GM23338 (cell line): ENCODE data around the gene CDC34. TPM values are rescaled to one million over a fixed set of nuclear protein-coding genes. Genes with fewer than 3 reads are reported as not detected.
A peak's percentile ranks its signal among the peaks of the same experiment; 100 is the strongest.

Experiments used
- ATAC-seq: fragments of 200-7000 bp; cut with Tn5 transposase; 3 replicates; pipeline ENCODE4 v1.9.1; 2020
- DNase-seq: peaks from one replicate; pipeline ENCODE4 v3.0.0-alpha.2; 2015; ENCODE audit warnings: low spot score
- H2AFZ ChIP-seq: fragments of 200-600 bp; sonication (generic); 2 replicates; pipeline ENCODE4 v1.8.0; 2016; ENCODE audit warnings: antibody characterized with exemption, mild to moderate bottlenecking, moderate library complexity
- H3F3A ChIP-seq: fragments of 200-600 bp; sonication (generic); replicated peaks from 2 replicates; pipeline ENCODE4 v1.8.0; 2017; ENCODE audit warnings: antibody characterized with exemption, mixed run types, low read depth
- H3K27ac ChIP-seq: fragments of 200-600 bp; sonication (generic); 2 replicates; pipeline ENCODE4 v1.6.1; 2016; ENCODE audit warnings: low read depth
- H3K27me3 ChIP-seq: fragments of 200-600 bp; sonication (generic); 2 replicates; pipeline ENCODE4 v1.8.0; 2016; ENCODE audit warnings: mild to moderate bottlenecking, mixed run types, moderate library complexity; ENCODE audit not compliant: insufficient read depth
- H3K36me3 ChIP-seq: fragments of 200-600 bp; sonication (generic); 2 replicates; pipeline ENCODE4 v1.8.0; 2016; ENCODE audit warnings: mild to moderate bottlenecking; ENCODE audit not compliant: insufficient read depth
- H3K4me1 ChIP-seq: fragments of 200-600 bp; sonication (generic); 2 replicates; pipeline ENCODE4 v1.8.0; 2016; ENCODE audit warnings: mild to moderate bottlenecking, moderate library complexity; ENCODE audit not compliant: insufficient read depth
- H3K4me2 ChIP-seq: fragments of 200-600 bp; sonication (generic); 2 replicates; pipeline ENCODE4 v1.7.1; 2017; ENCODE audit warnings: mixed run types
- H3K4me3 ChIP-seq: fragments of 200-600 bp; sonication (generic); 2 replicates; pipeline ENCODE4 v1.6.1; 2016; ENCODE audit warnings: mixed run types
- H3K79me2 ChIP-seq: fragments of 200-600 bp; sonication (generic); replicated peaks from 2 replicates; pipeline ENCODE4 v1.8.0; 2017; ENCODE audit warnings: mild to moderate bottlenecking; ENCODE audit not compliant: insufficient read depth
- H3K9me2 ChIP-seq: fragments of 200-600 bp; sonication (generic); 2 replicates; pipeline ENCODE4 v1.8.0; 2017; ENCODE audit not compliant: insufficient read depth
- H4K20me1 ChIP-seq: fragments of 200-600 bp; sonication (generic); replicated peaks from 2 replicates; pipeline ENCODE4 v1.8.0; 2017; ENCODE audit warnings: mild to moderate bottlenecking; ENCODE audit not compliant: insufficient read depth
- H3K27ac Mint-ChIP-seq: 2 replicates; pipeline ENCODE4 v1.8.0; 2020; ENCODE audit warnings: inconsistent platforms, mild to moderate bottlenecking, moderate library complexity, mixed read lengths
- H3K27me3 Mint-ChIP-seq: 3 replicates; pipeline ENCODE4 v1.8.0; 2022; ENCODE audit warnings: low read depth, mild to moderate bottlenecking, moderate library complexity, mixed read lengths, inconsistent platforms; ENCODE audit not compliant: insufficient read depth, poor library complexity
- H3K36me3 Mint-ChIP-seq: 3 replicates; pipeline ENCODE4 v1.8.0; 2021; ENCODE audit warnings: low read depth, mild to moderate bottlenecking, inconsistent platforms, moderate library complexity, mixed read lengths
- H3K4me1 Mint-ChIP-seq: 3 replicates; pipeline ENCODE4 v1.8.0; 2020; ENCODE audit warnings: mild to moderate bottlenecking, inconsistent platforms, mixed read lengths
- H3K4me3 Mint-ChIP-seq: 3 replicates; pipeline ENCODE4 v1.8.0; 2021; ENCODE audit warnings: moderate library complexity, mild to moderate bottlenecking, inconsistent platforms, mixed read lengths
- H3K9me3 Mint-ChIP-seq: 3 replicates; pipeline ENCODE4 v1.8.0; 2020; ENCODE audit warnings: moderate library complexity, mild to moderate bottlenecking, inconsistent platforms, mixed read lengths
- polyA plus RNA-seq: library from polyadenylated mRNA; unstranded; fragments of >200 nt; fragmentation: Nextera tagmentation; extraction: Ambion mirVana; gene quantifications from 2 replicates; pipeline ENCODE4 v1.2.1, GENCODE V29; 2016
- total RNA-seq: library from RNA; depleted of rRNA; stranded (reverse); fragments of >200 nt; shearing (Covaris generic); gene quantifications from 2 replicates; pipeline ENCODE4 v1.2.3, GENCODE V29; 2014; rRNA removed
- TF ChIP-seq, protein P1 (sequence below): IDR thresholded peaks from one replicate; pipeline ENCODE4 v1.6.1; 2018; ENCODE audit warnings: antibody characterized with exemption; ENCODE audit not compliant: unreplicated experiment
- TF ChIP-seq, protein P2 (sequence below): IDR thresholded peaks from 2 replicates; pipeline ENCODE4 v1.6.1; 2016; ENCODE audit warnings: antibody characterized with exemption

The CDC34 gene
- total and polyA plus RNA-seq, 2 experiments from 2014 or later: 114 to 148 TPM

DNA sequence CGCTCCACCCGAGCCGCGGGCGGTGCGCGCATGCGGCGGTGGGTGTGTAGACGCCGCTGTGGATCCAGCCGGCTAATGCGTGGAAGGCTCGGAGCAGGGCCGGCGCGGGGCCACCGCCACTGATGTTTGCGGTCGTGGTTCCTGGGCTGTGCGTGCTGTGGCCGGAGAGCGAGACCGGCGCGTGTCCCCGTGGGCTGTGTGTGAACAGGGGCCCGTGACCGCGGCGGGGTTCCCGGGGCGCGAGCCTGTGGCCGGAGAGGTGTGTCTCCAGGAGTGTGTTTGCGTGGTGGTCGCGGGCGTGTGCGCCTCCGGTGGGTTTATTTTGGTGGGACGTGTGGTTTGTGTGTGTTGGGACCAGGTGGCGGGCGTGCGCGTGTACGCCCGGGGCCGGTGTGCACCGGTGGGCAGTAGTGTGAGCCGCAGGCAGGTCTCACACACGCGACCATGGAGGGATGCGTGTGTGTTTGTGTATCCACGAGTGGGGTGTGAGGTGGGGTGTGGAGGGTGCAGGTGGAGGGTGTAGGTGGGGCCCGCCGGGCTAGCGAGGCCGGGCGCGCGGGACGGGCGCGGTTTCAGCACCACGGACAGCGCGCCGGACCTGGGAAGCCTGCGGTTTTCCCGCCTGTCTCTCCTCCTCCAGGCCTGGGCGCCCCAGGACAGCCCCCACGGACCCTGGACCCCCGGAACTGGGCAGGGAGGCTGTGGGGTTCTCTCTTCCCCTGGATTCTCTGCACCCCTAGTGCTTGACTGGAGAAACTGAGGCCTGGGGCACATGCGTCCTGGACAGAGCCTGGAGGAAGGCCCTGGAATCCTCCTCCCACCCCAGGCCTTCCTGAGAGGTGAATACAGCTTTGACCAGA is 59.8 kb downstream of the CDC34 start:
- ATAC-seq (peak; percentile 29), DNase-seq (peak; percentile 68)
- H3K4me3 ChIP-seq: peak overlapping the region; percentile 50; the same call in 1 of the 2 replicates
- H3K79me2 ChIP-seq: no peaks in the 10 kb centered on the region
- Mint-ChIP-seq H3K4me3 (peak overlapping the region; percentile 54), H3K9me3 (no peaks in the 10 kb centered on the region), H3K27me3 (peaks cover 41% of the 10 kb centered on the region), H3K4me1 (no peaks in the 10 kb centered on the region), H3K36me3 (no peaks in the 10 kb centered on the region), H3K27ac (no peak overlapping the region)
- H2AFZ ChIP-seq: no peak overlapping the region
- peak overlapping the region; percentile 70 for H3K4me2 ChIP-seq
- TF ChIP-seq, protein P1, sequence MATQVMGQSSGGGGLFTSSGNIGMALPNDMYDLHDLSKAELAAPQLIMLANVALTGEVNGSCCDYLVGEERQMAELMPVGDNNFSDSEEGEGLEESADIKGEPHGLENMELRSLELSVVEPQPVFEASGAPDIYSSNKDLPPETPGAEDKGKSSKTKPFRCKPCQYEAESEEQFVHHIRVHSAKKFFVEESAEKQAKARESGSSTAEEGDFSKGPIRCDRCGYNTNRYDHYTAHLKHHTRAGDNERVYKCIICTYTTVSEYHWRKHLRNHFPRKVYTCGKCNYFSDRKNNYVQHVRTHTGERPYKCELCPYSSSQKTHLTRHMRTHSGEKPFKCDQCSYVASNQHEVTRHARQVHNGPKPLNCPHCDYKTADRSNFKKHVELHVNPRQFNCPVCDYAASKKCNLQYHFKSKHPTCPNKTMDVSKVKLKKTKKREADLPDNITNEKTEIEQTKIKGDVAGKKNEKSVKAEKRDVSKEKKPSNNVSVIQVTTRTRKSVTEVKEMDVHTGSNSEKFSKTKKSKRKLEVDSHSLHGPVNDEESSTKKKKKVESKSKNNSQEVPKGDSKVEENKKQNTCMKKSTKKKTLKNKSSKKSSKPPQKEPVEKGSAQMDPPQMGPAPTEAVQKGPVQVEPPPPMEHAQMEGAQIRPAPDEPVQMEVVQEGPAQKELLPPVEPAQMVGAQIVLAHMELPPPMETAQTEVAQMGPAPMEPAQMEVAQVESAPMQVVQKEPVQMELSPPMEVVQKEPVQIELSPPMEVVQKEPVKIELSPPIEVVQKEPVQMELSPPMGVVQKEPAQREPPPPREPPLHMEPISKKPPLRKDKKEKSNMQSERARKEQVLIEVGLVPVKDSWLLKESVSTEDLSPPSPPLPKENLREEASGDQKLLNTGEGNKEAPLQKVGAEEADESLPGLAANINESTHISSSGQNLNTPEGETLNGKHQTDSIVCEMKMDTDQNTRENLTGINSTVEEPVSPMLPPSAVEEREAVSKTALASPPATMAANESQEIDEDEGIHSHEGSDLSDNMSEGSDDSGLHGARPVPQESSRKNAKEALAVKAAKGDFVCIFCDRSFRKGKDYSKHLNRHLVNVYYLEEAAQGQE: peak; percentile 92
- TF ChIP-seq, protein P2, sequence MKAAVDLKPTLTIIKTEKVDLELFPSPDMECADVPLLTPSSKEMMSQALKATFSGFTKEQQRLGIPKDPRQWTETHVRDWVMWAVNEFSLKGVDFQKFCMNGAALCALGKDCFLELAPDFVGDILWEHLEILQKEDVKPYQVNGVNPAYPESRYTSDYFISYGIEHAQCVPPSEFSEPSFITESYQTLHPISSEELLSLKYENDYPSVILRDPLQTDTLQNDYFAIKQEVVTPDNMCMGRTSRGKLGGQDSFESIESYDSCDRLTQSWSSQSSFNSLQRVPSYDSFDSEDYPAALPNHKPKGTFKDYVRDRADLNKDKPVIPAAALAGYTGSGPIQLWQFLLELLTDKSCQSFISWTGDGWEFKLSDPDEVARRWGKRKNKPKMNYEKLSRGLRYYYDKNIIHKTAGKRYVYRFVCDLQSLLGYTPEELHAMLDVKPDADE: no peak
- H3K27ac ChIP-seq: no peak overlapping the region
- H3K36me3 ChIP-seq: no peaks in the 10 kb centered on the region
- H3F3A ChIP-seq: no peaks in the 10 kb centered on the region; the same call in 1 of the 2 replicates
- H3K27me3 ChIP-seq: peaks cover 31% of the 10 kb centered on the region
- H4K20me1 ChIP-seq: peaks cover 4% of the 10 kb centered on the region; the same call in 1 of the 2 replicates
- no peaks in the 10 kb centered on the region for H3K9me2 ChIP-seq
- peaks cover 5% of the 10 kb centered on the region; the same call in 1 of the 2 replicates for H3K4me1 ChIP-seq

Other genes with a start within 250 kb of the CDC34 start
- 75.8 and 82.6 TPM in 2 replicates for gene PLPP2, start 240.4 kb upstream of the CDC34 start, total RNA-seq
- gene PLPP2, start 240.4 kb upstream of the CDC34 start, polyA plus RNA-seq: 52.9 and 58.3 TPM in 2 replicates
- 37.9 and 41.3 TPM in 2 replicates for gene MIER2, start 187.0 kb upstream of the CDC34 start, total RNA-seq
- gene MIER2, start 187.0 kb upstream of the CDC34 start, polyA plus RNA-seq: 30.2 and 34.0 TPM in 2 replicates
- 10.6 and 12.5 TPM in 2 replicates for gene C2CD4C, start 122.6 kb upstream of the CDC34 start, total RNA-seq
- gene C2CD4C, start 122.6 kb upstream of the CDC34 start, polyA plus RNA-seq: 2.1 and 2.6 TPM in 2 replicates
- gene SHC2, start 70.7 kb upstream of the CDC34 start, total RNA-seq: 2.9 and 4.6 TPM in 2 replicates
- gene SHC2, start 70.7 kb upstream of the CDC34 start, polyA plus RNA-seq: 2.2 and 2.6 TPM in 2 replicates
- 1.0 and 2.5 TPM in 2 replicates for gene MADCAM1, start 35.3 kb upstream of the CDC34 start, total RNA-seq
- 2.1 and 3.3 TPM in 2 replicates for gene MADCAM1, start 35.3 kb upstream of the CDC34 start, polyA plus RNA-seq
- 29.0 and 38.4 TPM in 2 replicates for gene TPGS1, start 24.3 kb upstream of the CDC34 start, total RNA-seq
- 11.9 and 14.9 TPM in 2 replicates for gene TPGS1, start 24.3 kb upstream of the CDC34 start, polyA plus RNA-seq
- gene GZMM, start 12.3 kb downstream of the CDC34 start, total RNA-seq: not detected in 2 replicates
- 0.29 TPM in 1 of 2 replicates, not detected in the other for gene GZMM, start 12.3 kb downstream of the CDC34 start, polyA plus RNA-seq
- gene BSG, start 40.8 kb downstream of the CDC34 start, total RNA-seq: 891 and 973 TPM in 2 replicates
- gene BSG, start 40.8 kb downstream of the CDC34 start, polyA plus RNA-seq: 957 and 960 TPM in 2 replicates
- gene HCN2, start 58.1 kb downstream of the CDC34 start, total RNA-seq: 2.9 and 3.7 TPM in 2 replicates
- 0.06 and 0.14 TPM in 2 replicates for gene HCN2, start 58.1 kb downstream of the CDC34 start, polyA plus RNA-seq
- 120 and 148 TPM in 2 replicates for gene POLRMT, start 101.8 kb downstream of the CDC34 start, total RNA-seq
- 98.0 and 125 TPM in 2 replicates for gene POLRMT, start 101.8 kb downstream of the CDC34 start, polyA plus RNA-seq
- gene FGF22, start 108.1 kb downstream of the CDC34 start, total RNA-seq: 0.31 and 2.8 TPM in 2 replicates
- 1.0 and 1.1 TPM in 2 replicates for gene FGF22, start 108.1 kb downstream of the CDC34 start, polyA plus RNA-seq
- 80.5 and 112 TPM in 2 replicates for gene RNF126, start 131.5 kb downstream of the CDC34 start, total RNA-seq
- 91.7 and 95.7 TPM in 2 replicates for gene RNF126, start 131.5 kb downstream of the CDC34 start, polyA plus RNA-seq
- gene FSTL3, start 144.6 kb downstream of the CDC34 start, total RNA-seq: 10.1 and 12.5 TPM in 2 replicates
- 2.9 and 3.1 TPM in 2 replicates for gene FSTL3, start 144.6 kb downstream of the CDC34 start, polyA plus RNA-seq
- gene PRSS57, start 163.7 kb downstream of the CDC34 start, total RNA-seq: not detected in 2 replicates
- 0.21 and 0.34 TPM in 2 replicates for gene PRSS57, start 163.7 kb downstream of the CDC34 start, polyA plus RNA-seq
- gene PALM, start 177.2 kb downstream of the CDC34 start, total RNA-seq: 21.7 and 26.1 TPM in 2 replicates
- gene PALM, start 177.2 kb downstream of the CDC34 start, polyA plus RNA-seq: 3.8 and 4.8 TPM in 2 replicates
- 0.23 and 0.28 TPM in 2 replicates for gene MISP, start 219.4 kb downstream of the CDC34 start, total RNA-seq
- gene MISP, start 219.4 kb downstream of the CDC34 start, polyA plus RNA-seq: 0.27 and 0.40 TPM in 2 replicates